HCT116 (cell line): Measurements from ENCODE around the gene ABCG1.

ENCODE experiments used
- EGR1 ChIP-seq: IDR thresholded peaks from 2 replicates; pipeline ENCODE4 v1.6.1; 2012; ENCODE audit warnings: low read depth
- POLR2AphosphoS5 ChIP-seq: IDR thresholded peaks from 2 replicates; pipeline ENCODE4 v1.6.1; 2011; ENCODE audit warnings: mild to moderate bottlenecking, low read depth, low read length, moderate library complexity
- ZFX ChIP-seq: fragments of 450-650 bp; IDR thresholded peaks from 2 replicates; pipeline ENCODE4 v1.6.1; 2017
- TF ChIP-seq, protein P1 (sequence below), 3 experiments: fragments of 200-600 bp in 1 of 3; sonication (generic) in 1 of 3; IDR thresholded peaks in 2 of 3; conservative IDR thresholded peaks in 1 of 3; 2 replicates each; pipeline ENCODE4 v1.5.1; 2012 to 2017; ENCODE audit warnings: low read depth in 2 of 3, low read length in 2 of 3, antibody characterized with exemption in 1 of 3, borderline replicate concordance in 1 of 3, control low read depth in 1 of 3, mild to moderate bottlenecking in 1 of 3, mixed read lengths in 1 of 3, mixed run types in 1 of 3, moderate library complexity in 1 of 3; ENCODE audit not compliant: insufficient read depth in 1 of 3
- TF ChIP-seq, protein P2 (sequence below): IDR thresholded peaks from 2 replicates; pipeline ENCODE4 v1.6.1; 2011; ENCODE audit warnings: mild to moderate bottlenecking, low read length, moderate library complexity; ENCODE audit not compliant: insufficient replicate concordance; ENCODE audit errors: extremely low read depth

DNA sequence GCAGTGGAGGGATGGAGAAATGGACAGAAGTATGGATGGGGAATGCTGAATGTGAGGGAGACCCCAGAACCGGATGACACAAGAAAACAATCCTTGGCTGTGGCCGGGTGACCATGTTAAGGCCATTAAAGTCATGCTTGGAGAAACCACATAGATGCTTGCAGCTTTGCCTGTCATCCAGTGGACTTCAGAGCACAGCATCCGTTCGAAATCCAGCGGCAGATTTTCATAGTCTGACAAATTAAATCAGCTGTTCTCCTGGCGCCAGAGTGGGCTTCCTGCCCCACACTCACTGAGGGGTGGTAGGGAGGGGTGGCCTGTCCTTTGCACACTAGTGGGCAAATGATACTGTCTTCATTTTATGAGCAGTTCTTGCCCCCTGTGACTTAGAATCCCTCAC, 35.1 kb downstream of the ABCG1 start:
- TF ChIP-seq, protein P1, sequence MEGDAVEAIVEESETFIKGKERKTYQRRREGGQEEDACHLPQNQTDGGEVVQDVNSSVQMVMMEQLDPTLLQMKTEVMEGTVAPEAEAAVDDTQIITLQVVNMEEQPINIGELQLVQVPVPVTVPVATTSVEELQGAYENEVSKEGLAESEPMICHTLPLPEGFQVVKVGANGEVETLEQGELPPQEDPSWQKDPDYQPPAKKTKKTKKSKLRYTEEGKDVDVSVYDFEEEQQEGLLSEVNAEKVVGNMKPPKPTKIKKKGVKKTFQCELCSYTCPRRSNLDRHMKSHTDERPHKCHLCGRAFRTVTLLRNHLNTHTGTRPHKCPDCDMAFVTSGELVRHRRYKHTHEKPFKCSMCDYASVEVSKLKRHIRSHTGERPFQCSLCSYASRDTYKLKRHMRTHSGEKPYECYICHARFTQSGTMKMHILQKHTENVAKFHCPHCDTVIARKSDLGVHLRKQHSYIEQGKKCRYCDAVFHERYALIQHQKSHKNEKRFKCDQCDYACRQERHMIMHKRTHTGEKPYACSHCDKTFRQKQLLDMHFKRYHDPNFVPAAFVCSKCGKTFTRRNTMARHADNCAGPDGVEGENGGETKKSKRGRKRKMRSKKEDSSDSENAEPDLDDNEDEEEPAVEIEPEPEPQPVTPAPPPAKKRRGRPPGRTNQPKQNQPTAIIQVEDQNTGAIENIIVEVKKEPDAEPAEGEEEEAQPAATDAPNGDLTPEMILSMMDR (IDR thresholded peaks at IDR 0.05 in 2 of 3, conservative IDR thresholded peaks at IDR 0.05 in 1 of 3; ENCODE audit: borderline replicate concordance in 1 of 3, insufficient read depth in 1 of 3, low read depth in 2 of 3, low read length in 2 of 3): no peak
- TF ChIP-seq, protein P2, sequence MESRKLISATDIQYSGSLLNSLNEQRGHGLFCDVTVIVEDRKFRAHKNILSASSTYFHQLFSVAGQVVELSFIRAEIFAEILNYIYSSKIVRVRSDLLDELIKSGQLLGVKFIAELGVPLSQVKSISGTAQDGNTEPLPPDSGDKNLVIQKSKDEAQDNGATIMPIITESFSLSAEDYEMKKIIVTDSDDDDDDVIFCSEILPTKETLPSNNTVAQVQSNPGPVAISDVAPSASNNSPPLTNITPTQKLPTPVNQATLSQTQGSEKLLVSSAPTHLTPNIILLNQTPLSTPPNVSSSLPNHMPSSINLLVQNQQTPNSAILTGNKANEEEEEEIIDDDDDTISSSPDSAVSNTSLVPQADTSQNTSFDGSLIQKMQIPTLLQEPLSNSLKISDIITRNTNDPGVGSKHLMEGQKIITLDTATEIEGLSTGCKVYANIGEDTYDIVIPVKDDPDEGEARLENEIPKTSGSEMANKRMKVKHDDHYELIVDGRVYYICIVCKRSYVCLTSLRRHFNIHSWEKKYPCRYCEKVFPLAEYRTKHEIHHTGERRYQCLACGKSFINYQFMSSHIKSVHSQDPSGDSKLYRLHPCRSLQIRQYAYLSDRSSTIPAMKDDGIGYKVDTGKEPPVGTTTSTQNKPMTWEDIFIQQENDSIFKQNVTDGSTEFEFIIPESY: no peak
- TF ChIP-seq EGR1 (no peak), POLR2AphosphoS5 (no peak), ZFX (no peak)
